ENCODE measurements around the gene SERPINA3. TPM values are rescaled to one million over a fixed set of nuclear protein-coding genes. Genes with fewer than 3 reads are reported as not detected.

Gene SERPINA3
- total and polyA plus RNA-seq, 11 donors, result 2.7 to 205 (median 23.6) TPM

DNA sequence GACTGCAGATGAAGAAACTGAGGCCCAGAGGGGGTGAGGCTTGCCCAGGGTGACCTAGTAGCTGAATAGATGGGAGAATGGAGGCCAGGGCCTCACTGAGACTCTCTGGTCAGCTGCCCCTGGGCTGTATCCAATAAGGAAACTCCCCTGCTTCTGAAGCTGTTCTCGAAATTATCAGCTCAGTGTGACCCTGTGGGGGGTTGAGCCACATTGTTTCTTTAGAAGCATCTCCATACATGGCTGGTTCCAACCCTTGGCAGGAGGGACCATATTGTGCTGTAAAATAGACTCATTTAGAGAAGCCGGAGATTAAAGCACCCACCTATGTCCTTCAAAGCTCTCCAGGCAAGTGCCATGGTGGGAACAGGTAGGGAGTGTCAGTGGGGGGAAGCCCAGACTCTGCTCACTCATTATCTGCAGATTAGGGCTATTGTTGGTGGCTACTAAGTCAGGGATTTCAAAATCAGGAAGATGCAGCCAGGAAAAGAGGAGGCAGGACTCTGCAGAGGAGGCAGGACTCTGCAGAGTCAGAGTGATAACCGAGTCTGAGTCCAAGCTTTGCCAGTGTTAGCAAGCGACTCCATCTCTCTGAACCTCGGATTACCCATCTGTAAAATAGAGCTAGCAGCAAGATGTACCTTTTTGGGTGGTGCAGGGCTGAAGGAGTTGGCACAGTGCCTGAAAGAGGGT is 27.5 kb upstream of the SERPINA3 start:
- no peak overlapping the region for H3K4me3 ChIP-seq
- no peak for DNase-seq
- no peaks in the 10 kb centered on the region for H3K27me3 ChIP-seq
- H3K27ac ChIP-seq, result no peak overlapping the region
- peaks cover 0 to 14% (median 0%) of the 10 kb centered on the region in 12 donors for H3K4me1 ChIP-seq
- H3K36me3 ChIP-seq, result no peaks in the 10 kb centered on the region
- no peaks in the 10 kb centered on the region for H3K9me3 ChIP-seq
- no peak for TF ChIP-seq POLR2A (IDR thresholded peaks at IDR 0.05)
- no peak for TF ChIP-seq CTCF (IDR thresholded peaks at IDR 0.05)
- ATAC-seq, result no peak
- WGBS, 4 donors, result 67 to 75% (median 71%) methylated on average over 5 of the region's 5 CpGs
- intact Hi-C loops (cut with DNase I), result no loop called here

DNA sequence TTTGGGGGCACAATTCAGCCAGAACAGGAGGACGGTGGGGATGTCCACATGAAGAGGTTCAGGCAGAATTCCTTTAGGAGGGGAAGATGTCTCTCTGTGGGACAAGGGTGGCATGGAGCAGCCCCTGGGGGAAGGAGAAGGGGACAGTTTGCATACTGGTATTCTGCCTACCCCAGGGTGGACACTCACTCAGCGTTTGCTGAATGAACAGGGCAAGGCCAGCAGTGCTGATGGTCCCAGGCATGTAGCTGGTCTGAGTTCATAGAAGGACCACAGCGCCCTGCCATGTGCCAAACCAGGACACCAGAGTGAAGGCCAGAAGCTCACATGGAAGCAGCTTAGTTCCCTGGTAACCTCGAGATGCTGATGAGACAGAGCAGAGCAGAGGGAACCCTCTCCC is 25.6 kb upstream of the SERPINA3 start:
- Histone ChIP-seq H3K27me3 (no peaks in the 10 kb centered on the region), H3K4me1 (peaks cover 0 to 6% (median 0%) of the 10 kb centered on the region in 12 donors), H3K4me3 (no peak overlapping the region), H3K36me3 (no peaks in the 10 kb centered on the region), H3K27ac (no peak overlapping the region), H3K9me3 (no peaks in the 10 kb centered on the region)
- TF ChIP-seq CTCF (IDR thresholded peaks at IDR 0.05) (no peak), POLR2A (IDR thresholded peaks at IDR 0.05) (no peak)
- ATAC-seq, result no peak
- no peak for DNase-seq
- intact Hi-C loops (cut with DNase I), result no loop called here
- WGBS, 4 donors, result 76 to 81% (median 78%) methylated on average over 4 of the region's 4 CpGs

- Histone ChIP-seq H3K27ac (no peak overlapping the region), H3K9me3 (no peaks in the 10 kb centered on the region), H3K36me3 (no peaks in the 10 kb centered on the region), H3K4me3 (no peak overlapping the region), H3K27me3 (no peaks in the 10 kb centered on the region), H3K4me1 (no peaks in the 10 kb centered on the region)
- whole genome bisulfite sequencing, 4 donors, result 50 to 68% (median 55%) methylated on average over 4 of the region's 4 CpGs
- intact Hi-C loops (cut with DNase I), result no loop called here
- ATAC-seq (no peak), DNase-seq (no peak)
- no peak for TF ChIP-seq POLR2A (IDR thresholded peaks at IDR 0.05)
- no peak for TF ChIP-seq CTCF (IDR thresholded peaks at IDR 0.05)
These were observed 23.9 kb upstream of the SERPINA3 start for GRCh38 chr14:94588311-94588710.

DNA sequence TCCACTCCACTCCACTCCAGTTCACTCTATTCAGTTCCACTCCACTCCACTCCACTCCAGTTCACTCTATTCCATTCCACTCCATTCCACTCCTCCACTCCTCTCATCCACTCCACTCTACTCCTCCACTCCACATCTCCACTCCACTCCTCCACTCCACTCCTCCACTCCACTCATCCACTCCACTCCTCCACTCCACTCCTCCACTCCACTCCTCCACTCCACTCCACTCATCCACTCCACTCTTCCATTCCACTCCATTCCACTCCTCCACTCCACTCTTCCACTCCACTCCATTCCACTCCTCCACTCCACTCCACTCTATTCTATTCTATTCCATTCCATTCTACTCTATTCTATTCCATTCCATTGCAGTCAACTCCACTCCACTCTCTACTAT is 21.1 kb upstream of the SERPINA3 start:
- H3K27ac ChIP-seq, result no peak overlapping the region
- ATAC-seq, result no peak
- no peak for DNase-seq
- H3K27me3 ChIP-seq, result no peaks in the 10 kb centered on the region
- H3K36me3 ChIP-seq, result no peaks in the 10 kb centered on the region
- no peaks in the 10 kb centered on the region for H3K9me3 ChIP-seq
- no peak for TF ChIP-seq POLR2A (IDR thresholded peaks at IDR 0.05)
- TF ChIP-seq CTCF (IDR thresholded peaks at IDR 0.05), result no peak
- H3K4me3 ChIP-seq, result no peak overlapping the region
- intact Hi-C loops (cut with DNase I), result no loop called here
- peaks cover 0 to 19% (median 0%) of the 10 kb centered on the region in 12 donors for H3K4me1 ChIP-seq
